ENCODE measurements around the gene TACC2.

The TACC2 gene

DNA sequence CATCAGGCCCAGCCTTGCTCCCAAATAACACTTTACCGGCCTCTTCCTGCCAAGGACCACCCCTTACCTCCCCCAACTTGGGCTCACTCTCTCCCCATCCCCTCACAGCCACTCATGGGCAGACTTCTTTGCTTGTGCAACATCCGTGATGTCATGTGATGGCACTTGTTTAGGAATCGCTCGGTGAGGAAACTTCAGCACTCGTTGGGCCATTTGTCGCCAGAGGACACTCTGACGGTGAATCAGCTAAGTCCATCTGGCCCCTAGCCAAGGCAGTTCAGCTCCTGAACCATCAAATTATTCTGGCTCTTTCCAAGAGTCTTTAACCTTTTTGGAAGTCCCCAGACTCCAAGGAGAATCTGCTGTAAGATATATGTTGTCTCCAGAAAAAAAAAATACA, 301.4 kb downstream of the TACC2 start:
- TF ChIP-seq, protein P1, sequence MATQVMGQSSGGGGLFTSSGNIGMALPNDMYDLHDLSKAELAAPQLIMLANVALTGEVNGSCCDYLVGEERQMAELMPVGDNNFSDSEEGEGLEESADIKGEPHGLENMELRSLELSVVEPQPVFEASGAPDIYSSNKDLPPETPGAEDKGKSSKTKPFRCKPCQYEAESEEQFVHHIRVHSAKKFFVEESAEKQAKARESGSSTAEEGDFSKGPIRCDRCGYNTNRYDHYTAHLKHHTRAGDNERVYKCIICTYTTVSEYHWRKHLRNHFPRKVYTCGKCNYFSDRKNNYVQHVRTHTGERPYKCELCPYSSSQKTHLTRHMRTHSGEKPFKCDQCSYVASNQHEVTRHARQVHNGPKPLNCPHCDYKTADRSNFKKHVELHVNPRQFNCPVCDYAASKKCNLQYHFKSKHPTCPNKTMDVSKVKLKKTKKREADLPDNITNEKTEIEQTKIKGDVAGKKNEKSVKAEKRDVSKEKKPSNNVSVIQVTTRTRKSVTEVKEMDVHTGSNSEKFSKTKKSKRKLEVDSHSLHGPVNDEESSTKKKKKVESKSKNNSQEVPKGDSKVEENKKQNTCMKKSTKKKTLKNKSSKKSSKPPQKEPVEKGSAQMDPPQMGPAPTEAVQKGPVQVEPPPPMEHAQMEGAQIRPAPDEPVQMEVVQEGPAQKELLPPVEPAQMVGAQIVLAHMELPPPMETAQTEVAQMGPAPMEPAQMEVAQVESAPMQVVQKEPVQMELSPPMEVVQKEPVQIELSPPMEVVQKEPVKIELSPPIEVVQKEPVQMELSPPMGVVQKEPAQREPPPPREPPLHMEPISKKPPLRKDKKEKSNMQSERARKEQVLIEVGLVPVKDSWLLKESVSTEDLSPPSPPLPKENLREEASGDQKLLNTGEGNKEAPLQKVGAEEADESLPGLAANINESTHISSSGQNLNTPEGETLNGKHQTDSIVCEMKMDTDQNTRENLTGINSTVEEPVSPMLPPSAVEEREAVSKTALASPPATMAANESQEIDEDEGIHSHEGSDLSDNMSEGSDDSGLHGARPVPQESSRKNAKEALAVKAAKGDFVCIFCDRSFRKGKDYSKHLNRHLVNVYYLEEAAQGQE (IDR thresholded peaks at IDR 0.05; ENCODE audit: insufficient read depth in 1 of 2, low read depth in 2 of 2, low read length in 2 of 2), result no peak
- TF ChIP-seq SIN3A (IDR thresholded peaks at IDR 0.05; ENCODE audit: borderline replicate concordance, insufficient read depth, low read length) (no peak), POLR2AphosphoS5 (IDR thresholded peaks at IDR 0.05; ENCODE audit: low read depth, low read length) (no peak), FOXP2 (optimal IDR thresholded peaks at IDR 0.05; ENCODE audit: borderline replicate concordance, extremely low read depth, extremely low read length, insufficient read depth) (no peak), TAF1 (IDR thresholded peaks at IDR 0.05; ENCODE audit: borderline replicate concordance, insufficient read depth, low read length) (no peak)

DNA sequence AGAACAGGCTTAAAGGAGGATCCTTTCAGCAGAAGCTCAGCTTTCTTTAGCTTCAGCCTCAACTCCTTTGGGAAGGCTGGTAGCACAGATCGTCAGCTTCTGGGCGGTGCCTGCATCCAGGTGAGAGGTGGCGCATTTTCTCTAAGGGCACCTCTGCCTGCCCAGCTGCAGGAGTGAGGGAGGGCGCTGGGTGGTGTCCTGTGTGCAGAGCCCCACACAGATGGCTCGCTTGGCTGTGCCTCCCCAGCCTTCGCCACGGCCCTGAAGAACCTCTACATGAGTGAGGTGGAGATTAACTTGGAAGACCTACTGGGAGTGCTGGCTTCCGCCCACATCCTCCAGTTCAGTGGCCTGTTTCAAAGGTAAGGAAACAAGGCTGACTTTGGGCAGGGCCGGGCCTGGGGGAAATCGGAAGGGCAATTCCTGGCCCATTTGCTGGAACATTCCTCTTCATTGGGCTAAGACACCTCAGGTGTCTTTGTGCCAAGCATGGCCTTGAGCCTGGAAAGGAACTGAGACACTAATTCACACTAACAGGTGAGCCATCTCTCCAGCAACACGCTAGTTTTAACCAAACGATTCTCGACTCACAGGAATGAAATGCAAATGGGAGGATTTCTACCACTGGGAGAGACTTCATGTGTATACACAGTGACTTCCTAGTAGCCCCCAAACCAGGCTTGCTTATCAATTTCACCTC, 302.0 kb downstream of the TACC2 start:
- TF ChIP-seq TAF1 (IDR thresholded peaks at IDR 0.05; ENCODE audit: borderline replicate concordance, insufficient read depth, low read length) (no peak), SIN3A (IDR thresholded peaks at IDR 0.05; ENCODE audit: borderline replicate concordance, insufficient read depth, low read length) (no peak), FOXP2 (optimal IDR thresholded peaks at IDR 0.05; ENCODE audit: borderline replicate concordance, extremely low read depth, extremely low read length, insufficient read depth) (no peak), POLR2AphosphoS5 (IDR thresholded peaks at IDR 0.05; ENCODE audit: low read depth, low read length) (no peak)
- TF ChIP-seq, protein P1 (IDR thresholded peaks at IDR 0.05; ENCODE audit: insufficient read depth in 1 of 2, low read depth in 2 of 2, low read length in 2 of 2), result no peak

DNA sequence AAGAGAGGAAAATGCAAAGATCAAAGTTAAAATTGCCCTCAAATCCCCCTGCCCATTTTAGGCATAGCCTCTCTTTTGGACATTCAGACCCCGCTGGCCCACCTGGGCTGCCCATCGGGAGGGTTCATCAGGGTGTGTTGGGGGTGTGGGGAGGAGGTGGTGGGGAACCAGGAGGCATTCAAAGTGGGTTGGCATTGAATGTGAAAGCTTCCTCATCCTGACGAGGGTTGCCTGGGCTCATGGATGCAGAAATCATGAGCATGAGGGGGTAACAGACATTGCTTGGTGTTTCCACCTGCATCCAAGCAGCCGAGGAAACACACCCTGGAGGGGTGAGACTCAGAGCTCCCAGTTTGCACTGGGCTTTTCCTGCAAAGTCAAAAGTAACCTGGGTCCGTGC, 302.8 kb downstream of the TACC2 start:
- no peak for TF ChIP-seq POLR2AphosphoS5 (IDR thresholded peaks at IDR 0.05; ENCODE audit: low read depth, low read length)
- TF ChIP-seq, protein P1 (IDR thresholded peaks at IDR 0.05; ENCODE audit: insufficient read depth in 1 of 2, low read depth in 2 of 2, low read length in 2 of 2), result no peak
- TF ChIP-seq FOXP2 (optimal IDR thresholded peaks at IDR 0.05; ENCODE audit: borderline replicate concordance, extremely low read depth, extremely low read length, insufficient read depth), result no peak
- TF ChIP-seq SIN3A (IDR thresholded peaks at IDR 0.05; ENCODE audit: borderline replicate concordance, insufficient read depth, low read length), result no peak
- TF ChIP-seq TAF1 (IDR thresholded peaks at IDR 0.05; ENCODE audit: borderline replicate concordance, insufficient read depth, low read length), result no peak

DNA sequence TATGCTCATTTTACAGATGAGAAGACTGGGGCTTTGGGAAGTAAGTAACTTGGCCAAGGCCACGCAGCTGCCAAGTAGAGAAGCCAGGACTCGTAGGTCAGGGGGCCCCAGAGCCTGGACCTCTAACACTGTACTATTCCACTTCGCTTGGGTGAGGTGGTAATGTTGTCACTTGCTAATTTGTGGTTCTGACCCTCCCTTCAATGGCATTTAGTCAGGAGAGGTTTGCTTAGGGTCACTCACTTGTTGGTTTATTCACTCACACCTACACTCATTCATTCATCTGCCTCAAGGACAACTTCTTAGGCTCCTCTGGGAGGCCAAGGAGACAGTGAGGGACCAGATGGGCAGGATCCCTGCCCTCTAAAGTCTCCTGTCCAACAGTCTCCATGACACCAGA, 303.4 kb downstream of the TACC2 start:
- TF ChIP-seq SIN3A (IDR thresholded peaks at IDR 0.05; ENCODE audit: borderline replicate concordance, insufficient read depth, low read length), result no peak
- TF ChIP-seq FOXP2 (optimal IDR thresholded peaks at IDR 0.05; ENCODE audit: borderline replicate concordance, extremely low read depth, extremely low read length, insufficient read depth), result no peak

DNA sequence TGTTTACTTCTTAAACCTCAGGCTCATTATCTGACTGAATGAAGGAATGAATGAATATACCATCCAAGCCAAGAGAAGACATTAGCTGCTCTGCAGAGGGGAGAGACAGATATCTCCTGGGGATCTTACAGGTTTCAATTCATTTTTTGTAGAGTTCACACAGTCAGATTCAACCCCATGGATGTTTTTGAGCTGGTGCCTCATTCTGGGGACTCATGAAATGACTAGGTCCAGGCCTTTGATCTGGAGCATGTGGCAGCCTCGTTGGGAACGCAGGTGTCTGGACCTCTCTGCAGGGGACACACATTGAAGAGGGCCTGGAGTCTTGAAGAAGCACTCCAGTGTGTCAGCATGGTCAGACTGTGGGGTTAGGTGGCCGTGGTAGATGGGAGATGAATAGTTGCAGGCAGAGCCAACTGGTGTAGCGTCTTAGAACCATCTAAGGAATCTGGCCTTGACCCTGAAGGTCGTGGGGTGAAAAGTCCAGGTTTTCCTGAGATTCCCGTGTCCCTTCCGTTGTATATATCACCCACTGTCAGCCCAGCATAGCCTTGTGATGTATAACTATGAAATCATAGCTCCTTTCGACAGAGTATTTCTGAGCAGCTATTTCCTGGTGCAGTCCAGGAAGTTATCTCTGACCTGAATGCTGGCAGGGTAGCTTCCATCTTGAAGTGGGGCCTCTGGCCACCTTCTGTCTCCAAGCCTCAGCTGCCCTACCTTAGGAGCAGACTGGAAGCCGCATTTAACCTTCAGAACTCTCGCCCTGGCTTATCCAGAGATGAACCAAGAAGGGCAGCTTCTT, 304.4 kb downstream of the TACC2 start:
- TF ChIP-seq SIN3A (IDR thresholded peaks at IDR 0.05; ENCODE audit: borderline replicate concordance, insufficient read depth, low read length), result no peak
- no peak for TF ChIP-seq TAF1 (IDR thresholded peaks at IDR 0.05; ENCODE audit: borderline replicate concordance, insufficient read depth, low read length)

DNA sequence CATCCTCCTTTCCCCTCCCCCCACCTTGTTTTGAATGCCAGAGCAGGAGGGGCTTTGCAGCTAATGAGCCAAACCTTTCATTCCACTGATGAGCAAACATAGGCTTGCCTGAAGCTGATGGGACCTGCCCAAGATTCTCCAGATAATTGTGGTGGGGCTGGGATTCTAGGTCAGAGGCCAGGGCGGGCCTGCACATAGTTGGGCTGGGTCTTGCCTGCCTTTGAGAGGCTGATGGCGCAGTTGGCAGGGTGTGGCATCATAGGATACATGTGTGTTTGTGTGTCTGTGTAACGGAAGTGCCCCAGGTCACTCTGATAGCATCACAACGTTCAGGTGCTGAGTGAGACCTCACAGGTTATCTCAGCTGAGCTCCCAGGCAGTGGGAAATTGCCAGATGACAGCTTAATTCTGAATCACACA, 305.0 kb downstream of the TACC2 start:
- TF ChIP-seq SIN3A (IDR thresholded peaks at IDR 0.05; ENCODE audit: borderline replicate concordance, insufficient read depth, low read length), result no peak
- no peak for TF ChIP-seq TAF1 (IDR thresholded peaks at IDR 0.05; ENCODE audit: borderline replicate concordance, insufficient read depth, low read length)
- TF ChIP-seq FOXP2 (optimal IDR thresholded peaks at IDR 0.05; ENCODE audit: borderline replicate concordance, extremely low read depth, extremely low read length, insufficient read depth), result no peak
- TF ChIP-seq POLR2AphosphoS5 (IDR thresholded peaks at IDR 0.05; ENCODE audit: low read depth, low read length), result no peak
- TF ChIP-seq, protein P1 (IDR thresholded peaks at IDR 0.05; ENCODE audit: insufficient read depth in 1 of 2, low read depth in 2 of 2, low read length in 2 of 2), result no peak

All from PFSK-1 (cell line).